ENCODE data around the gene NFKBIB. TPM values are rescaled to one million over a fixed set of nuclear protein-coding genes. Genes with fewer than 3 reads are reported as not detected.

The NFKBIB gene
- total and polyA plus RNA-seq, 2 of the 8 experiments (the other 6 are each of a cell fraction or from before 2014, with no cell fraction given), result 37.3 to 44.1 TPM

DNA sequence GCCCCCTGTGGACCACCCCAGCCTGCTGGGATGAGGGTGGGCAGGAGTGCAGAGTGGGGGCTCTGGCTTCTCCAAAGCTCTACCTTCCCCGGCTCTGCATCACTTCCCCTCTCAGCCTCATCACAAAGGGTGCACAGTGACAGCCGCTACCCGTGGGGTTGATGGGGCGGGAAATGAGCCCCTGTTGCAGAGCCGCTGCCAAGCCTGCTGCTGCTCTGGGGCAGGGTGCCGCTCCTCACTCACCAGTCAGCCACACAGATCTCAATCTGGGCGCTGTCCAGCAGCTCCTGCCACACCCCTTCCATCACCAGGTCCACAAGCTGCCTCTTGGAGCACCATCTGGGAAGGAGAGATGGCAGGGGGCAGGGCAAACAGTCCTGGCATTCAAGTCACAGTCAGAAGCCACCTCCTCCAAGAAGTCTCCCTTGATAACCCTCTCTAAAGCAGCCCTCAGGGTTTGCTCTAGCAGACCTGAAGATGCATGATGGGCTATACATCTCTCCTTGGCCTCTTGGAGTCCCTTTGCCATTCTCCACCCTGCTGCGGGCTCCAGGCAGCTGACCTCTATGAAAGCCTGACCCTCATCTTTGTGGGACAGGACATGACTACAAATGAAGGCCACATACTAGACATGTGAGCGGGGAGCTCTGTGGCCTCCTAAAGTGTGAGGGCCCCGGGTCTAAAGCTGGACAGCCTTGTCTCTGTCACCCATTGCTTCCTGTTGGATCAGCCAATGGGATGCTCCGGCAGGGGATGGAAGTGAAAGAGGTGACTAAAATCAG lies 46.7 kb downstream of the NFKBIB start:
- Histone ChIP-seq H3K79me2 (ENCODE audit: control insufficient read depth in 1 of 2, insufficient read depth in 2 of 2, low read length in 2 of 2) (no peaks in the 10 kb centered on the region), H2BK5ac (ENCODE audit: low read depth, low read length) (no peak overlapping the region), H3K14ac (ENCODE audit: insufficient read length) (no peak overlapping the region), H3K23ac (ENCODE audit: insufficient read length) (no peak overlapping the region), H3K27me3 (replicated peaks in 1 of 4; ENCODE audit: control insufficient read depth in 3 of 4, extremely low read depth in 1 of 4, insufficient read depth in 3 of 4, low read length in 3 of 4) (peaks cover 0 to 3% (median under 1%) of the 10 kb centered on the region in 4 experiments; a peak in 1 of 7 replicates), H4K5ac (ENCODE audit: insufficient read length, low read depth, low read length) (no peak overlapping the region), H3K79me1 (ENCODE audit: low read depth, low read length) (no peaks in the 10 kb centered on the region), H3K36me3 (ENCODE audit: control insufficient read depth in 2 of 4, insufficient read depth in 4 of 4, low read length in 3 of 4) (peaks cover 0 to 4% (median 0%) of the 10 kb centered on the region in 4 experiments; a peak in 3 of 8 replicates), H3K9me3 (ENCODE audit: insufficient read depth in 2 of 2, low read depth in 1 of 2, low read length in 1 of 2) (no peaks in the 10 kb centered on the region), H3K18ac (ENCODE audit: extremely low read depth, low read length) (no peak overlapping the region), H3K4me2 (ENCODE audit: insufficient read depth in 1 of 2, low read depth in 2 of 2, low read length in 2 of 2) (no peak overlapping the region), H3K4me1 (replicated peaks in 1 of 4; ENCODE audit: control insufficient read depth in 3 of 4, insufficient read depth in 4 of 4, low read length in 3 of 4) (peaks cover 0 to 5% (median 0%) of the 10 kb centered on the region in 4 experiments; a peak in 3 of 7 replicates), H2BK12ac (ENCODE audit: low read depth, low read length) (no peak overlapping the region), H2BK120ac (replicated peaks; ENCODE audit: low read depth, low read length) (no peak overlapping the region), H3K56ac (replicated peaks; ENCODE audit: insufficient read length, low read depth, low read length) (no peak overlapping the region), H4K20me1 (replicated peaks in 1 of 2; ENCODE audit: control insufficient read depth in 1 of 2, insufficient read depth in 2 of 2, low read length in 2 of 2) (peaks cover 0 to 1% of the 10 kb centered on the region in 2 experiments), H2AFZ (ENCODE audit: low read length) (no peak overlapping the region), H3K23me2 (ENCODE audit: low read depth, low read length) (peaks cover 5% of the 10 kb centered on the region; the same call in 1 of the 2 replicates), H3K4me3 (ENCODE audit: extremely low read depth in 1 of 4, insufficient read depth in 2 of 4, low read depth in 3 of 4, low read length in 4 of 4) (no peak overlapping the region), H2BK15ac (ENCODE audit: low read length) (no peak overlapping the region), H2BK20ac (ENCODE audit: low read length) (no peak overlapping the region), H3K27ac (ENCODE audit: low read depth, low read length) (no peak overlapping the region), H3K4ac (replicated peaks; ENCODE audit: insufficient read length, low read depth, low read length) (no peak overlapping the region), H2AK5ac (ENCODE audit: low read depth, low read length) (no peak overlapping the region), H3K9ac (replicated peaks in 1 of 4; ENCODE audit: extremely low read depth in 1 of 4, low read depth in 3 of 4, low read length in 3 of 4) (no peak overlapping the region), H4K91ac (replicated peaks; ENCODE audit: insufficient read length, low read length) (no peak overlapping the region), H4K8ac (ENCODE audit: extremely low read depth, insufficient read depth, low read length) (no peak overlapping the region)
- DNase-seq (ENCODE audit: low read depth in 1 of 2, low spot score in 2 of 2) (no peak), FAIRE-seq (no peak)
- no peak for TF ChIP-seq BRCA1 (IDR thresholded peaks at IDR 0.05; ENCODE audit: low read depth, low read length)
- TF ChIP-seq CHD1 (IDR thresholded peaks at IDR 0.05; ENCODE audit: low read depth, low read length), result no peak
- no peak for TF ChIP-seq JUND (IDR thresholded peaks at IDR 0.05; ENCODE audit: low read length)
- TF ChIP-seq SP4 (IDR thresholded peaks at IDR 0.05; ENCODE audit: low read length), result no peak
- no peak for TF ChIP-seq HDAC2 (IDR thresholded peaks at IDR 0.05; ENCODE audit: borderline replicate concordance in 1 of 2, low read depth in 2 of 2, low read length in 2 of 2)
- TF ChIP-seq SP1 (IDR thresholded peaks at IDR 0.05; ENCODE audit: low read depth, low read length), result no peak
- TF ChIP-seq RNF2 (IDR thresholded peaks at IDR 0.05; ENCODE audit: borderline replicate concordance, low read depth, low read length, missing control alignments, poor library complexity, severe bottlenecking), result no peak
- TF ChIP-seq CREB1 (IDR thresholded peaks at IDR 0.05), result no peak
- no peak for TF ChIP-seq GABPA (IDR thresholded peaks at IDR 0.05; ENCODE audit: borderline replicate concordance, insufficient read depth, low read length)
- TF ChIP-seq GTF2F1 (IDR thresholded peaks at IDR 0.05; ENCODE audit: borderline replicate concordance, low read depth, low read length), result no peak
- no peak for TF ChIP-seq TCF12 (IDR thresholded peaks at IDR 0.05; ENCODE audit: low read depth, low read length)
- TF ChIP-seq TAF1 (IDR thresholded peaks at IDR 0.05; ENCODE audit: low read depth, low read length), result no peak
- POLR2A ChIA-PET (ENCODE audit: partially characterized antibody), result interaction anchor here (1.1 to 1.8 kb wide), 3 partner anchors 10 to 25 kb away, joined by 3 to 7 read pairs (median 3); partner anchors contain the start of genes MRPS12 and SARS2
- CTCF ChIA-PET (ENCODE audit: partially characterized antibody), result interaction anchor here (0.6 to 14.5 kb wide), 3 partner anchors 11 to 60 kb away, joined by 3 to 120 read pairs (median 4); partner anchors contain the start of genes MRPS12 and SARS2
- 83% methylated on average over 11 of the region's 11 CpGs; no CpG with 5 or more reads in 1 of the 2 experiments for WGBS, 2 experiments (ENCODE audit: extremely low coverage in 1 of 2, insufficient coverage in 1 of 2, insufficient read length in 1 of 2, insufficient replicate concordance in 2 of 2, low coverage in 1 of 2, low lambda C conversion rate in 2 of 2, missing lambda C conversion rate in 1 of 2)

All from H1 (cell line).